ENCODE measurements around the gene FMN1.

FMN1 gene

DNA sequence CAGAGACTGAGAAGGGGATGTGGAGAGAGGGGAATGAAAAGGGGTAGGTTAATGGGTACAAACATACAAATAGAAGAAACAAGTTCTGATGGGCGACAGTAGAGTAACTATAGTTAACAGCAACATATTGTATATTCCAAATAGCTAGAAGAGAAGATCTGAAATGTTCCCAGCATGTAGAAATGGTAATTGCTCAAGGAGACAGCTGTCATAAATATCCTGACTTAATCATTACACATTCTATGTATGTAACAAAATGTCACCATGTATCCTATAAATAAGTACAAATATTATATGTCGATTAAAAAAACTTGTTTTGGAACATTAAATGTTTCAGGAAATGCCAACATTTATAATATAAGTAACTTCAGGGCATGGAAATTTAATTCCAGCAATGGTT, 23.3 kb downstream of the FMN1 start:
- Histone ChIP-seq H3K9ac (ENCODE audit: low read depth, low read length) (no peak overlapping the region), H3K9me3 (ENCODE audit: insufficient read depth, low read depth, low read length) (no peaks in the 10 kb centered on the region), H3K4me3 (ENCODE audit: low read length) (no peak overlapping the region), H3K4me1 (ENCODE audit: insufficient read depth, low read length) (no peaks in the 10 kb centered on the region), H3K27me3 (ENCODE audit: insufficient read depth, low read length) (no peaks in the 10 kb centered on the region), H3K36me3 (ENCODE audit: insufficient read depth, low read length) (no peaks in the 10 kb centered on the region), H3K27ac (ENCODE audit: low read depth, low read length) (no peak overlapping the region)
- WGBS, result no CpG with 5 or more reads among the region's 2 CpGs

DNA sequence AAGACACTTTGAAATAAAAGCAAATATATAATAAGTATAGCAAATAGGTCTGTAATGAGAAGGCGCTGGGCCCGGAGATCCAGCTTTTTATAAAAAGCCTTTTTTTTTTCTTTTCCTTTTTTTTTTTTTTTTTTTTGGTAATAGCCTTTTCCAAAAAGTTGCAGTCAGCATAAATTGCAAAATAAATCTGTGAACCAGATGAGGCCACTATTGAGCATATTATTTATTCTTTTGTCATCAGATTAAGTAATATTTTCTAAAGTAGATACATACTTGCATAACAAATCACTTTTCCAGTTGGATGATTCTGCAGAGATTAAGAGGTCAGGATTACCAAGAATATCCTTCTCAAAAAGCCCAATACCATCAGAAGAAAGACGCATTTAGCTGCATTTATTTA, 24.9 kb downstream of the FMN1 start:
- H3K4me3 ChIP-seq (ENCODE audit: low read length), result no peak overlapping the region
- WGBS, result 100% methylated on average over 1 of the region's 3 CpGs
- H3K4me1 ChIP-seq (ENCODE audit: insufficient read depth, low read length), result no peaks in the 10 kb centered on the region
- H3K27me3 ChIP-seq (ENCODE audit: insufficient read depth, low read length), result no peaks in the 10 kb centered on the region
- H3K36me3 ChIP-seq (ENCODE audit: insufficient read depth, low read length), result no peaks in the 10 kb centered on the region
- no peaks in the 10 kb centered on the region for H3K9me3 ChIP-seq (ENCODE audit: insufficient read depth, low read depth, low read length)
- no peak overlapping the region for H3K27ac ChIP-seq (ENCODE audit: low read depth, low read length)
- H3K9ac ChIP-seq (ENCODE audit: low read depth, low read length), result no peak overlapping the region

DNA sequence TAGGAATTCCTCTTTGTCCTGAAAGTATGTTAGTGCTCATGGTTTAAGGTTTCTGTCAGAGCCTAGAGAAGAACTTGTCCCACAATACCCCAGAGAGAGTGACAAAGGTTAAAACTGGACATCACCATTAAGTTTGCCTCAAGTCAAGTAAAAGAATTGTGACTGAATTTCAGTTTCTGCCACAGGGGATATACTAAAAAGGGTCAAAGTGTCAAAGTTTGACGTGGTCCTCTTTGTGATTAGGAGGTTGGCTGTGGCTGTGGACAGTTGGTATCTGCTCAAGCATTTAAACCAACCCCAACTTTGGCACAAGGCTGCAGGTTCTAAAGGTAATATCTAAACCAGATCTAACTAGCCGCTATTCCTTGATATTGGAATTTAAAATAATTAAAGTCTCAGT, 26.1 kb downstream of the FMN1 start:
- H3K36me3 ChIP-seq (ENCODE audit: insufficient read depth, low read length), result no peaks in the 10 kb centered on the region
- H3K4me3 ChIP-seq (ENCODE audit: low read length), result no peak overlapping the region
- no peaks in the 10 kb centered on the region for H3K9me3 ChIP-seq (ENCODE audit: insufficient read depth, low read depth, low read length)
- 96% methylated on average over 2 of the region's 2 CpGs for WGBS
- H3K27me3 ChIP-seq (ENCODE audit: insufficient read depth, low read length), result no peaks in the 10 kb centered on the region
- H3K27ac ChIP-seq (ENCODE audit: low read depth, low read length), result no peak overlapping the region
- no peak overlapping the region for H3K9ac ChIP-seq (ENCODE audit: low read depth, low read length)
- H3K4me1 ChIP-seq (ENCODE audit: insufficient read depth, low read length), result no peaks in the 10 kb centered on the region

DNA sequence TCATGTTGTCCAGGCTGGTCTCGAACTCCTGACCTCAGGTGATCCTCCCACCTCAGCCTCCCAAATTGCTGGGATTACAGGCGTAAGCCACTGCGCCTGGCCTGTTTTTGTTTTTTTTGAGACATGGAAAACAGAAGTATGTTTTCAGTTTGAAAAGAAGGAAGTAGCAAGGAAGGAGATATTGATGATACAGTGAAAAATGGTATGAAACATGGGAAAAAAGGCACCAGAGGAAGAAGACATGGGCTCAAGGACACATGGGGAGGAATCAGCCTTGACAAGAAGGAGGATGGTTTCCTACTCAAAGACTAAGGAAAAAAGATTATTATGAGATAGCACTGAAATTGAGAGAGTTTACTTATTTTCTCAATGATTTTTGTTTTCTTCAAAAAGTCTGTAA, 30.7 kb downstream of the FMN1 start:
- Histone ChIP-seq H3K36me3 (ENCODE audit: insufficient read depth, low read length) (no peaks in the 10 kb centered on the region), H3K27me3 (ENCODE audit: insufficient read depth, low read length) (no peaks in the 10 kb centered on the region), H3K27ac (ENCODE audit: low read depth, low read length) (no peak overlapping the region), H3K9ac (ENCODE audit: low read depth, low read length) (no peak overlapping the region), H3K9me3 (ENCODE audit: insufficient read depth, low read depth, low read length) (no peaks in the 10 kb centered on the region), H3K4me3 (ENCODE audit: low read length) (no peak overlapping the region), H3K4me1 (ENCODE audit: insufficient read depth, low read length) (no peaks in the 10 kb centered on the region)
- WGBS, result 98% methylated on average over 3 of the region's 3 CpGs

DNA sequence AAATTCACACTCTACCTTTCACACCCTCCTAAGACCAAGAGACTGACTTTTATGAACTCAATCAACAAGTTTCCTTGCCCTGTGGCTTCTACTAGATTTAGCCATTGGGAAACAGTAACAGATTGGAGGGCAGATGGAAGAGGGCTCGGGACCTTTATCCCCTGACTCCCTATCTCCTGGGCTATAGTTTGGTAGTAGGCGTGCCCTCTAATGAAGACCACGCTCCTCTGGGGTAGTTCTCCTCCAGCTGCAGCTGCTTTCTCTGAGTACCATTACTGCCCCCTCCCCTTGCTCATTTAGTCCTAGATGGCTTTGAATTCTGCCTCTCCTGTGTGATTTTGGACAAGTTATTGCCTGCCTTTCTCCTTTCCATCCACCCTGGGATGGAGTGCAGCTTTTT, 33.3 kb downstream of the FMN1 start:
- Histone ChIP-seq H3K9ac (ENCODE audit: low read depth, low read length) (no peak overlapping the region), H3K4me3 (ENCODE audit: low read length) (no peak overlapping the region), H3K27ac (ENCODE audit: low read depth, low read length) (no peak overlapping the region), H3K4me1 (ENCODE audit: insufficient read depth, low read length) (no peaks in the 10 kb centered on the region), H3K36me3 (ENCODE audit: insufficient read depth, low read length) (no peaks in the 10 kb centered on the region), H3K9me3 (ENCODE audit: insufficient read depth, low read depth, low read length) (no peaks in the 10 kb centered on the region), H3K27me3 (ENCODE audit: insufficient read depth, low read length) (no peaks in the 10 kb centered on the region)
- WGBS, result 81% methylated on average over 3 of the region's 3 CpGs

DNA sequence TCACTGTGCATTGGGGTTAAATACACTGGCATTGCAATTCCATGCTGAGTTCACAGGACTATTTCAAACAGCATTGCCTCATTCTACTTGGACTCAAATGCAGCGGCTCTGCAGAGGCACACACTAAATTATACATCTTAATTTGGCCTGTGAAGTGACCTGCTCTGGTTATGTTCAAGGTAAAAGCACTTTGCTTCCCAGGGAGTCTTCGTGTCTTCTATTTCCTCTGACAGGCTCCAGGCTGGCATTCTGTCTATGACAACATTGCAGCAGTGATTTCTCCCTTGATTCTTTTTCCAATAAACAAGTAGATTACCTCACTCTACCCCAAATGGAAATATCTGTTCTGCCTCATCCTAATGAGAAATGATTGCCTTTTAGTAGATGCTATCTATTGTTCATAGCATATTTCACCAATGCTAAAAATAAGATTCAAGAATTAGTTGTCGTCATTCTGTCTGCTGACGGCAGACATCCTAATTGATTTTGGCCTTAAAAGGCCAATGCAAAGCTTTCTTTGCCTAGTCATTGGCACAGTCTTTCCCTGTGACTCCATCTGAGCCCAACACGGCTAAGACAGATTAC, 33.8 kb downstream of the FMN1 start:
- WGBS, result 93% methylated on average over 5 of the region's 5 CpGs

DNA sequence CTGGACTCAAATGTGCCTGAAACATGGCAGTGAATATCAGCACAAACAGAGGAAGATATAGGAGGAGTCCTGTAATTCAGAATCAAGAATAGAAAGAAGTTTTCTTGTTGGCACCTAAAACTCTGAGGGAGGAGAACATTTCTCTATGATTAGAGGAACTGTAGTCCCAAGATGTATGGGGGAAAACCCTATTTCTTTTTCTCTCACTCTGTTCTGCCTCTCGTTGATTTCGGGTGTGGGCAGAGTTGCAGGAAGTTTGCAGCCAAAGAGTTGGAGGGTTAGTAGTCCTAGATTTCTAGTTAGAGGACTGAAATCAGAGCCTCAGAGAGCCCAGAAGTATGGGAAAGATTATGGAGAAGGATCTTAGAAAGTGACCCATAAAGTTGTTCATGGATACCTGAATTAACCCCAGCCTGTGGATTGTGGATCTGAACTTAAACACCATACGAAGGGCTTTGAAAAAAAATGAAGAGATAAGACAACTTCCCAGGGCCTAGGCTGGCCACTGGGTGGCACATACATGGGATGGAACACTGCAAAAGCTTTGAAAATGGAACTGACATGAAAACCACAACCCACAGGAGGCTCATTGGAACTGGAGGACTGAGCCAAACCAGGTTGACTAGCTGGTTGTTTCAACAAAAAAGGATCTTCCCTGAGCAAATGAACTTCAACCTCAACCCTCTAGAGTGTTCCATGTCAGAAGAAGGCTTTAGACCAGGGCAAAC, 34.6 kb downstream of the FMN1 start:
- Histone ChIP-seq H3K27me3 (ENCODE audit: insufficient read depth, low read length) (no peaks in the 10 kb centered on the region), H3K9ac (ENCODE audit: low read depth, low read length) (no peak overlapping the region), H3K4me3 (ENCODE audit: low read length) (no peak overlapping the region), H3K27ac (ENCODE audit: low read depth, low read length) (no peak overlapping the region), H3K36me3 (ENCODE audit: insufficient read depth, low read length) (no peaks in the 10 kb centered on the region), H3K9me3 (ENCODE audit: insufficient read depth, low read depth, low read length) (no peaks in the 10 kb centered on the region), H3K4me1 (ENCODE audit: insufficient read depth, low read length) (no peaks in the 10 kb centered on the region)
- 88% methylated on average over 3 of the region's 3 CpGs for WGBS

More for the DNA sequence above, 33.8 kb downstream of the FMN1 start:
- Histone ChIP-seq H3K36me3 (ENCODE audit: insufficient read depth, low read length) (no peaks in the 10 kb centered on the region), H3K4me3 (ENCODE audit: low read length) (no peak overlapping the region), H3K9ac (ENCODE audit: low read depth, low read length) (no peak overlapping the region), H3K9me3 (ENCODE audit: insufficient read depth, low read depth, low read length) (no peaks in the 10 kb centered on the region), H3K4me1 (ENCODE audit: insufficient read depth, low read length) (no peaks in the 10 kb centered on the region), H3K27ac (ENCODE audit: low read depth, low read length) (no peak overlapping the region), H3K27me3 (ENCODE audit: insufficient read depth, low read length) (no peaks in the 10 kb centered on the region)

DNA sequence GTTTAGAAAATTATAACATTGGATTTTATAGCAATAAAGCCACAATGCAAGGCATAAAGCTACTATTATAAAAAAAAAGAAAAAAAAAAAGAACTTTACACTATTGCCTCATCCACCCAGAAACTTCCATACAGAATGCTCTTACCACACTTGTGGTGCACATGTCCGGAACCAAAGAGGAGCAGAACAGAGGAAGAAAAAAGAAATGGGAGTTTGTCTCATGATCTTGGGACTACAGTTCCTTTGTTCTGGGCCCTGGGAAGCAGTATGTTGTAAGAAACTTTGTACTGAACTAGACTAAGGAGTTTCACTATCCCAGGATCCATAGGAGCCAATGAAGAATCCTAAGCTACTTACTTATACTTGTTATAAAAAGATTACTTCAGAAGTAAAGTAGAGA, 36.1 kb downstream of the FMN1 start:
- H3K4me1 ChIP-seq (ENCODE audit: insufficient read depth, low read length), result no peaks in the 10 kb centered on the region
- no peaks in the 10 kb centered on the region for H3K9me3 ChIP-seq (ENCODE audit: insufficient read depth, low read depth, low read length)
- H3K27ac ChIP-seq (ENCODE audit: low read depth, low read length), result no peak overlapping the region
- H3K36me3 ChIP-seq (ENCODE audit: insufficient read depth, low read length), result no peaks in the 10 kb centered on the region
- no peaks in the 10 kb centered on the region for H3K27me3 ChIP-seq (ENCODE audit: insufficient read depth, low read length)
- 100% methylated on average over 1 of the region's 1 CpG for WGBS
- no peak overlapping the region for H3K9ac ChIP-seq (ENCODE audit: low read depth, low read length)
- no peak overlapping the region for H3K4me3 ChIP-seq (ENCODE audit: low read length)

DNA sequence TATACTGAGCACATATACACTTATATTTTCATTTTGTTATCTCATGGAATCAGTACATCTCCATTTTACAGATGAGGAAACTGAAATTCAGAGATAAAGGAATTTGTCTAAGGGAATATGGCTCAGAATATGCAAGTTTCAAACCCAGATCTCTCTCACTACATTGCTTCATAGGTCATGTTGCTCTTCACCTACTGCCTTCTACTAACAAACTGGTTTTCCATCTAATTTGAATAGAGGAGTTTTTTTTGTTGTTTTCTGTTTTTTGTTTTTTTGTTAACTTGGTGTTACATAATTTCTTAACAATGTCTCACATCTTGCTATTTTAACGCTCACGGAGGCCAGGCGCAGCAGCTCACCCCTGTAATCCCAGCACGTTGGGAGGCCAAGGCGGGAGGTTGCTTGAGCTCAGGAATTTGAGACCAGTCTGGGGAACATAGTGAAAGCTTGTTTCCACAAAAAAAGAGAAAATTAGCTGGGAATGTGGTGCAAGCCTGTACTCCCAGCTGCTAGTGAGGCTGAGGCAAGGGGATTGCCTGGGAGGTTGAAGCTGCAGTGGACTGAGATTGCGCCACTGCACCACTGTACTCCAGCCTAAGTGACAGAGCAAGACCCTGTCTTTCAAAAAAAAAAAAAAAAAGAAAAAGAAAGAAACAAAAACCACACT, 37.0 kb downstream of the FMN1 start:
- Histone ChIP-seq H3K4me3 (ENCODE audit: low read length) (no peak overlapping the region), H3K9me3 (ENCODE audit: insufficient read depth, low read depth, low read length) (no peaks in the 10 kb centered on the region), H3K36me3 (ENCODE audit: insufficient read depth, low read length) (no peaks in the 10 kb centered on the region), H3K27me3 (ENCODE audit: insufficient read depth, low read length) (no peaks in the 10 kb centered on the region), H3K4me1 (ENCODE audit: insufficient read depth, low read length) (peaks cover 6% of the 10 kb centered on the region; the same call in 1 of the 2 replicates), H3K27ac (ENCODE audit: low read depth, low read length) (no peak overlapping the region), H3K9ac (ENCODE audit: low read depth, low read length) (no peak overlapping the region)
- WGBS, result 85% methylated on average over 6 of the region's 6 CpGs

DNA sequence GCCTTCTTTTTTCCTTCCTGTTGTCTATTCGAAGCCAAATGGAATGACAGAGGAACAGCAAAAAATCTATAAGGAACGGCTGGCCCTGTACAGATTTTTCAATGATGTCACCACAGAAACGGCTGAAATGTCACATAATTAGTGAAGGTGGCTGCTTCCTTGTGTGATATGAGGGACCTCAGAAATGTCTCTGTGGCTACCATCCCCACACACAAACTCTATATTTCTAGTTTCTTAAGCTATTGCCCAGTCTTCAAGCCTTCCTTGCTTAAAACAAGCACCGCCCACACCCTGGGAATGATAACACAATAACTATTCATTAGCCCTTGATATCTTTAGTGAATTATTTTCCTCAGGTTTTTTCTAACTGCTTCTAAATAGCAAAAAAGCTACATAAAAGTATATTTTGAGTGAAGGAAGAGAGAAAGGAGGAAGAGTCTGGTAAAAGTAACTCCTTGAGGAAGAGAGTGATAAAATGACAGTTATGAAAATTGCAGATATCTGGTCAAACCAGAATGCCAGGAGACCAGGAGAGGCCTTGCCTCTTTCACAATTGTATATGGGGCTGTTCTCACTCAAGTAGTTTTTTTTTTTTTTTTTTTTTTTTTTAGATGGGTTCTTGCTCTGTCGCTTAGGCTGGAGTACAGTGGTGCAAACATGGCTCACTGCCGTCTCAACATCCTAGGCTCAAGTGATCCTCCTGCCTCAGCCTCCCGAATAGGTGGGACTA, 38.7 kb downstream of the FMN1 start:
- Histone ChIP-seq H3K4me1 (ENCODE audit: insufficient read depth, low read length) (peaks cover 16% of the 10 kb centered on the region; the same call in 1 of the 2 replicates), H3K9ac (ENCODE audit: low read depth, low read length) (no peak overlapping the region), H3K27me3 (ENCODE audit: insufficient read depth, low read length) (no peaks in the 10 kb centered on the region), H3K4me3 (ENCODE audit: low read length) (no peak overlapping the region), H3K36me3 (ENCODE audit: insufficient read depth, low read length) (no peaks in the 10 kb centered on the region), H3K9me3 (ENCODE audit: insufficient read depth, low read depth, low read length) (no peaks in the 10 kb centered on the region), H3K27ac (ENCODE audit: low read depth, low read length) (no peak overlapping the region)
- WGBS, result 97% methylated on average over 7 of the region's 7 CpGs
